ENCODE data around the gene SLC7A6OS.

Gene SLC7A6OS

DNA sequence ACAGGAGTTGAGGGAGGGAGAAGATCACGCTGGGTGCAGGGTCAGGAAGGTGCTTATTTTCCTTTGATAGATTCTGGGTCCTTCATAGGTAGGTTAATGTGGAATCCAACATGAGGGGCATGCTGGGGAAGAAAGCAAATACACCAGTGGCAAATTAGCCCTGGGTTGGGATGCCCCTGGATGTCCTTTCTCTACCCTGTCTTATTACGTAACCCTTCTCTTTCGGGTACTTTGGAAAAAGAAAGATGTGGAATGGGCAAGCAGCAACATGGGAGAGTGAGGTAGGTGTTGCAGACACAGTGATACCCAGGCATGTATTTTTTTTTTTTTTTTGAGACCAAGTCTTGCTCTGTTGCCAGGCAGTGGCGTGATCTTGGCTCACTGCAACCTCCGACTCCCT, 37.3 kb downstream of the SLC7A6OS start:
- TF ChIP-seq, protein P1, sequence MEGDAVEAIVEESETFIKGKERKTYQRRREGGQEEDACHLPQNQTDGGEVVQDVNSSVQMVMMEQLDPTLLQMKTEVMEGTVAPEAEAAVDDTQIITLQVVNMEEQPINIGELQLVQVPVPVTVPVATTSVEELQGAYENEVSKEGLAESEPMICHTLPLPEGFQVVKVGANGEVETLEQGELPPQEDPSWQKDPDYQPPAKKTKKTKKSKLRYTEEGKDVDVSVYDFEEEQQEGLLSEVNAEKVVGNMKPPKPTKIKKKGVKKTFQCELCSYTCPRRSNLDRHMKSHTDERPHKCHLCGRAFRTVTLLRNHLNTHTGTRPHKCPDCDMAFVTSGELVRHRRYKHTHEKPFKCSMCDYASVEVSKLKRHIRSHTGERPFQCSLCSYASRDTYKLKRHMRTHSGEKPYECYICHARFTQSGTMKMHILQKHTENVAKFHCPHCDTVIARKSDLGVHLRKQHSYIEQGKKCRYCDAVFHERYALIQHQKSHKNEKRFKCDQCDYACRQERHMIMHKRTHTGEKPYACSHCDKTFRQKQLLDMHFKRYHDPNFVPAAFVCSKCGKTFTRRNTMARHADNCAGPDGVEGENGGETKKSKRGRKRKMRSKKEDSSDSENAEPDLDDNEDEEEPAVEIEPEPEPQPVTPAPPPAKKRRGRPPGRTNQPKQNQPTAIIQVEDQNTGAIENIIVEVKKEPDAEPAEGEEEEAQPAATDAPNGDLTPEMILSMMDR (conservative IDR thresholded peaks at IDR 0.05): no peak
- peak overlapping the region; percentile 62 for H3K27ac ChIP-seq

DNA sequence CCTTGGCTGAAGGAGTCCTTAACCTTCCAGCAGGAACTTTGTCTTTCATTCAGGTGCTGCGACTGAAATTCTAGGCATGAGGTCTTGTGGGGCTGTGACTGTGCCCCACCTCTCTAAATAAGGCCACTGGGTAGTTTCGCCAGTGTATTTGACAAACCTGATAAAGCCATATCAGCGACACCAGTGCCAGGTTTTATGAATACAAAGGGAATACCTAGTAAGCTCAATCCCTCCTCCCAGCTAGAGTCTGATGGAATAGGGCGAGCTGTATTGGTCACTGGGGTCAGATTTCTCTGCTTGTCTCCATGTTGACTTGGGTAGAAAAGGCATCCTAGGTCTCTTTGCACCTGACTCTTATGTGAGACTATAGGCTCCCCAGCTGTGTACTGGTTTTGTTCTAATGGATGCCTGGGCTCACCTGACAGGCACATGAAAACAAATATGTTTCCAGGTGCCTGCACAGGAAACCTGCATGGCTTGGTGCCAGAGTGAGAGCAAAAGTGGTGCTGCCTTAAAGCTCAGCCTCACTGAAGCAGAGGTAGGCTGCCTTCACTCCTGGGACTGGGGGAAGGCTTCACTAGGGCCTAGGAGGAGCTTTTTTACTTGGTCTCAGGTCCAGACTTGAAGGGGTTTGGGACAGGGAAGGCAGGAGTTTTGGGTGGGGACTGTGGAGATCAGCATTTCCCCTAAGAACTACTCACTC, 38.1 kb downstream of the SLC7A6OS start:
- peak overlapping the region; percentile 62 for H3K27ac ChIP-seq
- TF ChIP-seq, protein P1 (conservative IDR thresholded peaks at IDR 0.05): no peak

DNA sequence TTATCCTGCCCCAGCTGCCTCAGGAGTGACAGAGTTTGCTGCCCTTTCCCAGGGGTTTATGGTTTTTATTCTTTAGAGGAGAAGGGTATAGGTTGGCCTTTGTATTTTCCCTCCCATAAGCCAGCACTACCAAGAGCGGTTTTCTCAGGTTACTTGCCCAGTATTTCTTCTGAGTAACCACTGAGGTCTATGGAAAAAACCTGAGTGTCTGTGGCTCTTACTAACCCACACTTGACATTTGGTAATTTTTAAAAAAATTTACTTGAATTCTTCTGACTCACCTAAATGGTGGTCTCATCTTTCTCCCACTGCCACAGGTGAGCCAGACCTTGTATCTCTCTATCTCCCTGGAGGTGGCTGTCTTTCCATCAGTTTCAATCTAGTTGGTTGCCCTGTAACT, 40.4 kb downstream of the SLC7A6OS start:
- H3K27ac ChIP-seq: no peak overlapping the region
- TF ChIP-seq, protein P1 (conservative IDR thresholded peaks at IDR 0.05): no peak

DNA sequence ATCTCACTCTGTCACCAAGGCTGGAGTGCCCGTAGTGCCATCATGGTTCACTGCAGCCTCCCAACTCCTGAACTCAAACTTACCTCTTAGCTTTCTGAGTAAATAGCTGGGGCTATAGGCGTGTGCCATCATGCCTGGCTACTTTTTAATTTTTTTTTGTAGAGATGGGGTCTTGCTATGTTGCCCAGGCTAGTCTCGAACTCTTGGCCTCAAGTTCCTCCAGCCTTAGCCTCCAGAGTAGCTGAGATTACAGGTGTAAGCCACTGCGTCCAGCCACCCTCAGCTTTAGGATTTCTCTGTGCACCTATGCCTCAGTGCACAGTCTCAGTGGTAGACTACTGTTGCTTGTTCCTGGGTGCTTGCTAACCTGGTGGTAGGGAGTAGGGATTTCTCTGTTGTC, 41.0 kb downstream of the SLC7A6OS start:
- TF ChIP-seq, protein P1 (conservative IDR thresholded peaks at IDR 0.05): no peak
- H3K27ac ChIP-seq: no peak overlapping the region

DNA sequence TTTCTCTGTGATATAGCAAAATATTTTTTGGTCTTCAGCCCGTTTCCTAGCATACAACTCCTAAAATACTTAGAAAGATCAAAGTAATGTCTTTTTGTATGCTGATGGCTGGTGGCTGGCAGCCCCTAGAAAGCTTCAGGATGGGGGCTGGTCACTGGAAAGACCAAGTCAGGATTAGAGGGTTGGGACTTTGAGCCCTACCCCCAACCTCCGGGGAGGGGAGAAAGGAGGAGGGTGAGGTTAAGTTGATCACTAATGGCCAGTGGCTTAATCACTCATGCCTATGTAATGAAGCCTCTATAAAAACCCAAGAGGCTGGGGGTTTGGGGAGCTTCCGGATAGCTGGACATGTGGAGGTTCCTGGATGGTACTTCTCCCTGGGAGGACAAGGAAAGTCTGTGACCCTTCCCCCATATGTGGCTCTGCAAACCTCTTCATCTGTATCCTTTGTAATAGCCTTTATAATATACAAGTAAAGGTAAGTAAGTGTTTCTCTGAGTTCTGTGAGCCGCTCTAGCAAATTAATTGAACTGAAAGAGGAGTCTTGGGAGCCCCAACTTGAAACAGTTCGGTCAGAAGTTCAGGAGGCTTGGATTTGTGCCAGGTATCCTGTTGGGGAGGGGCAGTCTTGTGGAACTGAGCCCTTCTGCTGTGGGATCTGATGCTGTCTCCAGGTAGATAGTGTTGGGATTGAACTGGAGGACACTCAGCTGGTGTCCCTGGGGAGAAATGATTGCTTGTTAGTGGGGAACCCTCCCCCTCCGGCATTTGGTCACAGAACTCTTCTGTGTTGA, 42.9 kb downstream of the SLC7A6OS start:
- TF ChIP-seq, protein P1 (conservative IDR thresholded peaks at IDR 0.05): no peak
- no peak overlapping the region for H3K27ac ChIP-seq

DNA sequence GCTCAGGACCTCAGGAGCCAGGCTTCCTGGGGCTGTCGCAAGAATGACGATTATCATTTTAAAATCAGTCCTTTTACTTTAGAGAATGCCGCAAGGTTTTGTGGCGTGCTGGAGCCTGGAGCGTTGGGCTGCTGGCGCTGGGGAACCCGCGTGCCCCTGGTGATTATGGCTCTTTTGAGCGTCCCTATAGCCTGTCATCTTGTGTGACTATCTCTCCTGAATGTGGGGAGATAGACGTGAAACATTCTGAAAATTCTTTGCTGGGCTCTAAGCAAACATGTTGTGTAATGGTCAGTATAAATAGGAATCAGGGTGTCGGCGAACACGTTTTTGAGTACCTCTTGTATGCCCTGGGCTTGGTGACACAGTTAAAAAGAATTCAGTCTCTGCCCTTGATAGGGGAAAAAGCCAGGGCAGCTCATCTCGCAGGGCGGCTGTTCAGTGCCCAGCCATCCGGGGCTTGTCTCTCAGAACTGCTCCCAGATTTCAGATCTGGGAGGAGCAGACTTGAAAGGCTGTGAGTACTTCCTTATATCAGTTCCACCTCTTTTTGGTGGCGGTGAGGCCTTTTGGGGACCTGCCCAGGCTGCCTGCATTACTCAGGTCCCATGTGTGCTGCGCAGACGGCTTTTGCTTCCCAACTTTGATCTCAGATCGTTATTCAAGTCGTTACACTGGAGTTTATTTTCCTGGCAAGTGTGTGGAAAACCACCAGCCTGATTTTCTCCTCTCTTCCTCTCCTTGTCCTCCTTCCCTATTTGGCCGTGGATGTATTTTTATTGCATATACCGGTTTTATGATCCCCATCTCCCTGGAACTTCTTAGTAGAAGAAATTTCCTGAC, 45.4 kb downstream of the SLC7A6OS start:
- H3K27ac ChIP-seq: peak overlapping the region; percentile 76
- TF ChIP-seq, protein P1 (conservative IDR thresholded peaks at IDR 0.05): no peak

Data from VCaP (cell line).